GM21723 (cell line): Measurements from ENCODE around the gene CHN2.

Source experiments
- ATAC-seq: cut with Tn5 transposase; IDR thresholded peaks from one replicate; pipeline ENCODE4 v1.9.1; 2021; ENCODE audit warnings: mild to moderate bottlenecking, moderate library complexity; ENCODE audit not compliant: unreplicated experiment

Gene CHN2

DNA sequence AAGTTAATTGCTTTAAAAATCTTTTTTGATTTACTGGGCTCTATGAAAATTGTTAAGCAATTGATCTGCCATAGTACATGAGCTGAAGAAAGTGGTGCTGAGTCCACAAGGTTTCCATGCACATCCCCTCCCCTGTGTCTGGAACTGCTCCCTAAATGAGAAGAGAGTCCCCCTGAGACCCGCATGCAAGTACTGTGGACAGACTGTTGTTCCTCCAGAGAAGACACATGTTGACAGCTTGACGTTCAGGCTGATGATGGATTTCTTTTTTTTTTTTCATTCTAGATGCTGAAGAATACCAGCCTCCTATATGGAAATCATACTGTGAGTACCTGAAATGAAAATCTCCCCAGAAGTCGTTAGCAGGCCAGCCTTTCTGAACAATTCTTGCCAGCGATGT is 159.8 kb downstream of the CHN2 start:
- no peak for ATAC-seq

DNA sequence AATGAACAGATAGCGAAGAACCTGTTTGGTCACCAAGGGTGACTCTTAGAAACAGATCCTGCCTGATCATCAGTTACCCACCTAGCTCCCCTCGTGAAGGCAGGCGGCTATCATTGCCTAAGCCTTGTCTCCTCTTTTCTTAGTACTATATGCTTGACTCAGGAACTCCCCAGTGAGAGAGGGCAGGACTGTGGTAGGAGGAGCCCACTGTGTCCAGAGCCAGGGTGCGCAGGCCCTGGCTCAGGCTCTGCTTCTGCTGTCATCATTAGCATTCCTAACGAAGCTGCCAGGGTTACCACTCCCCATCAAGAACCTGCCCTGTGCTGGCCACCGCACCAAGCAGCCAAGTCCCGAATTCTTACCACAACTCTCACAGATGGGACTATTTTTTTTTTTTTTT is 160.8 kb downstream of the CHN2 start:
- ATAC-seq = no peak

- no peak for ATAC-seq
Measured at GRCh38 chr7:29356631-29357030, 162.1 kb downstream of the CHN2 start.

GRCh38 chr7:29359482-29360093 is 165.0 kb downstream of the CHN2 start:
- ATAC-seq = no peak

DNA sequence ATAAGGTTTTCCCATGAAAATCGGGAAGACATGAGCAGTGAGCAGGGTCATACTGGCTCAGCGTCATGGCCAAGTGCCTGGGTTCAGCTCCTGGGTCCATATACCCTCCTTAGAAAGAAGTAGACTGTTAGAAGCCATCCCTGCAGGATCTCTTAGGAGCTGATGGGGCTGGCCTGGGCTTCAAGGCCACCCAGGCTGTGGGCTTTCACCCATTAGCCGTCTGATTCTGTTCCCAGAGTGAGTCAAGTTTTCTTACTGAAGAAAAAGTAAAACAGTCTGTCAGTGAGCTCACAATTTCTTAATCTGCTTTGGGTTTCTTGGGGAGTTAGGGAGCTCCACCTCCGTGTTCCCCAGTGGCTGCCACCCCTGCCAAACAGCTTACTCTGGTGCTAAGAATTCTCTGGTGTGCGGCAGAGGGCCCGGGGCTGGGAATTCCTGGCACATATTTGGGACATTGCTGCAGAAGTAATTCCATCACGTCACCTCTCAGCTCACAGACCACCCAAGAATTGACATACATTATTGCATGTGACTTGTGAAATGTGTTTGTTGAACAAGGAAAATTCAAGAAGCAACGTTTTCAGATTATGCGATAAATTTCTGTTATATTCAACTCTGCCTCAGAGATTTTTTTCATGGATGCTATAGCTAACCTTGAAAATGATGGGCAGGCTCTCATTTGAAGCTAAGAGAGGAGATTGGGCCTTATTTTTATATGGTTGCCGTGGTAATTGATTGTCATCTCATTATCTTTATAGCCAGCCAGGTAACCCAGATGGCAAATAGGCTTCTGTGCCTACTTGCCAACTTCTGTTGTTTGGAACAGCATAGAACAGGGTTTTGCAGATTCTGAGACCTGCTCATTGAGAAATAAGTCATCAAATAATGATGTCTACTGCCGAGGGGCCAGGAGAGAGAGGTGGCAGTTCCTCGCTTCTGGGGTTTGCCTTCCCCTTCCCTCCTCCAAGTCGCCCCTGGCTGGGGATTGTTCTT is 166.4 kb downstream of the CHN2 start:
- ATAC-seq = no peak

DNA sequence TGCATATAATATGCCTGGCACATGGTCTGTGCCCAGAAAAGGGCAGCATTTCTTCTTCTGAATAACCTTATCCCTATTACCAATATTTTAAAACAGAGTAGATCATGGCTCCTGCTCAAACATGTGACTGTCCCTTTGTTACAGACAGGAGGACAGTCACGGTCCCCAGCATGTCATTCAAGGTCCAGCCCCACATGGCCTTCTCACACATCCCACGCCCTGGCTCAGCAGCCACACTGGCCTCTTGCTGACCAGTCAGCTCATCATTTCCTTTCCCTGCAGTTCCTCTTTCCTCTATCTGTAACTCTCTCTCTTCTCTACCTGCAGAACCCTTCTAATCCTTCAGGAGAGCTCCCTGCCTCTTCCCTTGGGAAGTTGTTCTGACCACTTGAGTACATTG is 167.8 kb downstream of the CHN2 start:
- no peak for ATAC-seq

GRCh38 chr7:29363636-29364425 is 169.3 kb downstream of the CHN2 start:
- no peak for ATAC-seq

GRCh38 chr7:29364661-29365060 is 170.1 kb downstream of the CHN2 start:
- no peak for ATAC-seq

DNA sequence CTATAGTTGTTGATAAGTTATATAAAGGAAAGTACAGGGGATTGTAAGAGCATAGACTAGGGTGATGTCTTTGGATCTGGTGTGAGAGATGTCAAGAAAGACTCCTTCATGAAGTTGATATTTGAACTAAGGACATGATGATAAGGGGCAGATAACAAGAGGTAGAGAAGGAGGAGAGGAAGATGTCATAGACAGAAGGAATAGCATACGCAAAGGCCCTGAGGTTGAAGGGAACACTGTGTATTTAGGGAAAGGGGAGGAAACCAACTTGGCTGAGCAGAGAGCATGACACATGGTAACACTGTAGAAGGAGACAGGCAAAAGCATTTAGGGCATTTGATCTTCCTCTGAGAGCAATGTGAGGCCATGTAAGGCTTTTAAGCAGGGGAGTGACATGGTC is 170.8 kb downstream of the CHN2 start:
- no peak for ATAC-seq

GRCh38 chr7:29367784-29368183 is 173.2 kb downstream of the CHN2 start:
- no peak for ATAC-seq

DNA sequence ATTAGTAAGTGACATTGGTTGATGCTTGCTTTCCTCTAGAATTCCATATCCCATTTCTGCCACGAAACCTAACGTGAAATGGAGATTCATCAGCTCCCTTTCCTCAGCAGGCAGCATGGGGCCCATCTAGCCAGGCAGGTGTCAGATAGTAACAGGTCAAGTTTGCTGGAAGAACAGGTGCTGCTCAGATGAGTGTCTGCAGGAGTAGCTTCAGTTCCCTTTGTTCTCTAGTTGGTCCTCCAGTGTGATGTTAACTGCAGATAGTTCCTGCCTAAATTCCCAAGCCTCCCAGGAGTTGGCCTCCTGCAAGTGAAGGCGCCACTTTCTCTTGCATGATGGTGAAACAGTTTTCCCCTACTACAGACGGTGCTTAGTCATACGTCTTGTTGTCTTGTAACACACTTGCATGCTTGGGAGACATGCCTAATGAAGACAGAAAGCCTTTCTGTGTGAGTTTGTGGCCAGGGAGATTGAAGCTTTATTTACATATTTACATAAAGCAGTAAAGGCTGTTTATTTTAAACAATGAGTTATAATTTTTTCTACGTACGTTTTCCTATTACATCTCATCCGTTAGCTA is 175.4 kb downstream of the CHN2 start:
- ATAC-seq = no peak

DNA sequence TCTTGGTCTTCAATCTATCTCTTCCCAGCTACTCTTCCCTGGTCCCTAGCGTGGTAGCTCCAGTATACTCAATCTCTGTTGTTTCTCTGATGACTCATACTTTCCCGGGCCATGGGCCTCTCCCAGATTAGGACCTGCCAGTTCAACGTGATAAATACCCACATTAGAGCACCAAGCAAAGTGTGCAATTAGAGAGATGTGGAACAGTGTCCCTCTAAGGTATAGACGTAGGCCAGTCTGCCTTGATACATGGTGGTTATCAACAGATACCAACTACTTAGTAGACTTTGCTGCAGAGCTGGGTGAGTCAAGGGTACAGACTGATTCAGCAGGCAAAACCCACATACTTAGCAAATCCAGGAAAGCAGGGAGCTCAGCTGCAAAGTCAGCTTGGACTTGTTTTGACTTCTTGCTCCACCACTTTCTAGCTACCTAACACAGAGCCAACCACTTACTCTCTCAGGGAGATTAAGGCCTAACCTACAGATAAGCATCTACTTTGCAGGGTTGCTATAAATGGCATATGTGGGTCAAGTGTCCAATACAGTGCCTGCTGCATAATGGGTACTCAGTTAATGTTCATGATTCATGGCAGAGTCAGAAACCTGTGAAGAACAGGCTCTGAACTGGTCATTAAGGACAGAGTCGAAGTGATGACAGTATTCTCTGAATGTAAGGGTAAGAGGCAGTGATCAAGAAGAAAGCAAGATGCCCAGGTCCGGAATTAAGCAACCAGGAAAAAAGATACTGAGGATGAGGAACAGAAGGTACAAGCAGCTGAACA is 176.1 kb downstream of the CHN2 start:
- no peak for ATAC-seq

- ATAC-seq = no peak
Measured at GRCh38 chr7:29371472-29371871, 176.9 kb downstream of the CHN2 start.

GRCh38 chr7:29372351-29373090 is 177.9 kb downstream of the CHN2 start:
- ATAC-seq = no peak

DNA sequence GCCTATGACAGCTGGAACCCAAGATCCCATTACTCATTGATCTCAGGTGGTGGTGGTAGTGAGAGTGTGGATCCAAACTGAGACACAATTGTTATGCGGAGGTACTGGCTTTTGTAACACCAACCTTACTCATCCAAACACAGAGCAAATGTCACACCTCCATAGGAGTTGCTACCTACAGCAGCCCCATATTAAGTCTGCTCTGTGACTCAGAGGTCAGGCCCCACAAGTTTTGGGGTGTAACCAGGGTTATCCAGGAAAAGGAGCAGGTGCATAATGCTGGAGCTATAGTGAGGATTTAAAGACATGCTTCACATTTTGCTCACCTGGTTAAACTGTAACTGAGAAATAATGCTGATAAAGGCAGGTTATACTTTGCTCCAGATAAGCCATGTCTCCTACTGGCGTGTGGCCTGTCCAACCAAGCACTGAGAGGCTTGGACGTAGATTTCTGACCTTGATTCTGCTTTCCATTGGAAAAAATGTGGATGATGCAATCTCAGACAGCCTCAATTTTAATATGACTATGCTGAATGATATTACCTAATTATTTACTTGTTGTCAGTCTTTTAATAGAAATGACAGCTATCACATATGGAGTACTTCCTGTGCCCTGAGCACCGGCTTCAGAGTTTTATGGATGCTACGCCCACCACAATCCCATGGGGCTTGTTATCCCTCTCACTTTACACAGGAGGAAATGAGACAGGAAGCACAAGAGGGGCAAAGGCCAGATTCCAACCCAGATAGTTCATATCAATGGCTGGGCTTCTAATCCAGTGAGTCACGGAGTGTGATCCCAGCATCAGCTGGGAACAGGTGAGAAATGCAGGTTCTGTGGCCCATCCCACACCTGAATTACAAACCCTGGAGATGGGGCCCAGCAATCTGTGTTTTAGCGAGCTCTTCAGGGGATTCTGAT is 181.3 kb downstream of the CHN2 start:
- ATAC-seq = no peak

GRCh38 chr7:29377718-29378117 is 183.1 kb downstream of the CHN2 start:
- no peak for ATAC-seq

- no peak for ATAC-seq
Measured at GRCh38 chr7:29379551-29379950, 185.0 kb downstream of the CHN2 start.

DNA sequence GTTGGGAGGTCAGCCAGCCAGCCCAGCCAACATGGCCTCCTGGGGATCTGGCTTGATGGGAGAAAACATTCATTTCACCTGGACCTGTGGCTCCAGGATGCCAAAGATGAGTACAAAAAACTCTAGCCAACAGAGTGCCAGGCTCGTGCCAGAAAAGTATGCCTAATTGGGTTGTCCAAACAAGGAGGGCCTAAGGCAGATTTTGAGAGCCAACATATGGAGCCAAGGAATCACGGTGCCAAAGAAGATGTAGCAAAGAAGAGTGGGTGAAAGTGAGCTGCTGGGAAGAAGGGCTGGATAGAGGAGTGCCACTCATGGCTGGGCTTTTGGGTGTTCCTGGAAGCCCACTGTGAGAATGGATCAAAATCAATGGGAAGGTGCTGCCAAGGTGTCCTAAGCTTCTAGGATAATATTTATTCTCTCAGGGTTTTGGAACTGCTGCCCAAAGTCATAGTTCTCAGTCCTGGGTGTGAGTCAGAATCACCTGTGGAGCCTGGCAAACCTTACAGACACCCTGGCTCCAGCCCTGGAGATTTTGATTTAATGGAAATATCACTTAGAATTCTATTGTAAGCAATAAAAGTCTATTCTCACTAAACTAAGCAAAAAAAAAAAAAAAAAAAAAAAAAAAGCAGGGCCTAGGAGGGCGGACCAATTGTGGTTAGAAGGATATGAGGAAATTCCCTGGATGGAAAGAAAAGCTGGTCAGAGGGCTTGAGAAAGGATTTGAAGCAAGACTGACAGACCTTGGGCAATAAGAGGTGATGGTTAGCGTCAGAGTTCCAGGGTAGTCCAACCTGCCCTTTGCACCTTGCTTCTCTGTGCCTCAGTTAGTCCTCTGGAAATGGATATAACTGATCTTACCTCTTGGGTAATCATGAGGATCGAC is 186.9 kb downstream of the CHN2 start:
- ATAC-seq = no peak
